ENCODE results near the gene TRIP12. TPM values are rescaled to one million over a fixed set of nuclear protein-coding genes. Genes with fewer than 3 reads are reported as not detected.

TRIP12 gene
- total RNA-seq, 2 donors from 2014 or later, result 127 to 160 TPM

- no peak for DNase-seq (ENCODE audit: low spot score)
- no peak overlapping the region for H3K4me3 ChIP-seq
- H3K9me3 ChIP-seq, result no peaks in the 10 kb centered on the region
- peaks cover 7 to 9% of the 10 kb centered on the region in 2 donors for H3K4me1 ChIP-seq (ENCODE audit: control insufficient read depth in 1 of 2, low read depth in 2 of 2)
- no peak for ATAC-seq (ENCODE audit: insufficient number of reproducible peaks, low FRiP score, low read depth)
- peaks cover 6% of the 10 kb centered on the region for H3K36me3 ChIP-seq
- no peak for TF ChIP-seq CTCF (IDR thresholded peaks at IDR 0.05)
- H3K27ac ChIP-seq, result no peak overlapping the region
- H3K27me3 ChIP-seq (replicated peaks; ENCODE audit: insufficient read depth), result no peaks in the 10 kb centered on the region
Measured at GRCh38 chr2:229899604-229900003, 22.2 kb downstream of the TRIP12 start.

DNA sequence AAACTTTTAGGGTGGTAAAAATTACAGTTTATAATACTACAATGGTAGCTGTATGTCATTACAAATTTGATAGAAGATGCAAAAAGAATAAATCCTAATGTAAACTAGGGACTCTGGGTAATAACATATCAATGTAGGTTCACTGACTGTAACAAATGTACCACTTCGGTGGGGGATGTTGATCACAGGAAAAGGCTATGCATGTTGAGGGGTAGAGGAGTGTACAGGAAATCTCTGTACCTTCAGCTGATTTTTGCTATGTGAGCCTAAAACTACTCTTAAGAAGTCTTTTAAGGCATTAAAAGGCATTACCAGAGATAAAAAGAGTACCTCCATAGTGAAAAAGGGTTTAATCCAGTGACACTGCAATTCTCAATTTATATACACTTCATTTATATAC lies 25.0 kb downstream of the TRIP12 start:
- no peak for TF ChIP-seq CTCF (IDR thresholded peaks at IDR 0.05)
- Histone ChIP-seq H3K36me3 (no peaks in the 10 kb centered on the region), H3K27ac (no peak overlapping the region), H3K9me3 (no peaks in the 10 kb centered on the region), H3K27me3 (replicated peaks; ENCODE audit: insufficient read depth) (no peaks in the 10 kb centered on the region), H3K4me1 (ENCODE audit: control insufficient read depth in 1 of 2, low read depth in 2 of 2) (peaks cover 4 to 9% of the 10 kb centered on the region in 2 donors), H3K4me3 (no peak overlapping the region)
- ATAC-seq (ENCODE audit: insufficient number of reproducible peaks, low FRiP score, low read depth) (no peak), DNase-seq (ENCODE audit: low spot score) (no peak)

DNA sequence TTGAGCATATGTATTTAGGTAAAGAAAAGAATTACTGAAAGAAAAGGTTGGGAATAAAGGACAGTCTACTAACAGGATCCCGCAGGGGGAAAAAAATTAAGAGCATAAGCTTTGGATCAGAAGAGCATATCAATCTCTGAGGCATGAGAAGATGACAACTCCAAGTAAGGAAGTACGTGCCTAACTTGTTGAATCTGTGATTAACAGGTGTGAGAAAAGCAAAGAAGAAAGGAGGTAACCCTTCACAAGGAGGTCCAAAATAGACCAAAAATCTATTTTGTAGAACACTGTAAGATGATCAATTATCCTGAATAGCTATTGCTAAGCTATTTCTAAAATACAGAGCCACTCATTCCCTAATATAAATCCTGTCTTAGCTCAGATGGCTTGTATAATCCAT lies 32.8 kb downstream of the TRIP12 start:
- no peak for DNase-seq (ENCODE audit: low spot score)
- Histone ChIP-seq H3K4me1 (ENCODE audit: control insufficient read depth in 1 of 2, low read depth in 2 of 2) (peaks cover 0 to 14% of the 10 kb centered on the region in 2 donors), H3K36me3 (peaks cover 5% of the 10 kb centered on the region), H3K27ac (no peak overlapping the region), H3K9me3 (no peaks in the 10 kb centered on the region), H3K27me3 (replicated peaks; ENCODE audit: insufficient read depth) (no peaks in the 10 kb centered on the region), H3K4me3 (no peak overlapping the region)
- ATAC-seq (ENCODE audit: insufficient number of reproducible peaks, low FRiP score, low read depth), result no peak
- TF ChIP-seq CTCF (IDR thresholded peaks at IDR 0.05), result no peak

DNA sequence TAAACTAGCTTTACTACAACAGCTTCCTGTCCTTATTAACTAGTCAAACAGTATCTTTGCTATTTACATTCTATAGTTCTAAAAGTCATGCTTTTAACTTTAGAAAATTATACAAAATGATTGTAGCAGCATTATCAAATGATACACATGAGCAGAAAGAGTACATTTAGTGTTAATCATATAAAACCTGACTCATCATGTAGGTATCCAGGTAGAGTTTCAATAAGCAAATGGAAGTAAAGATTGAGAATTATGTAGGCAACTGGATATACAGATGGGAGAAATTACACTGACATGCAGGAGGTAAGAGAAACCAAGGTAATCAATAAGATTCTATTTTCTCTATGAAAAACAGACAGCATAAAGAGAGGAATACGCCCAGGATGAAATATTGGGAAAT lies 33.8 kb downstream of the TRIP12 start:
- ATAC-seq (ENCODE audit: insufficient number of reproducible peaks, low FRiP score, low read depth) (no peak), DNase-seq (ENCODE audit: low spot score) (no peak)
- TF ChIP-seq CTCF (IDR thresholded peaks at IDR 0.05), result no peak
- Histone ChIP-seq H3K27me3 (replicated peaks; ENCODE audit: insufficient read depth) (no peaks in the 10 kb centered on the region), H3K9me3 (no peaks in the 10 kb centered on the region), H3K4me1 (ENCODE audit: control insufficient read depth in 1 of 2, low read depth in 2 of 2) (peaks cover 0 to 14% of the 10 kb centered on the region in 2 donors), H3K27ac (no peak overlapping the region), H3K36me3 (peaks cover 5% of the 10 kb centered on the region), H3K4me3 (no peak overlapping the region)

- TF ChIP-seq CTCF (IDR thresholded peaks at IDR 0.05), result no peak
- ATAC-seq (ENCODE audit: insufficient number of reproducible peaks, low FRiP score, low read depth) (no peak), DNase-seq (ENCODE audit: low spot score) (no peak)
- Histone ChIP-seq H3K27me3 (replicated peaks; ENCODE audit: insufficient read depth) (no peaks in the 10 kb centered on the region), H3K4me1 (ENCODE audit: control insufficient read depth in 1 of 2, low read depth in 2 of 2) (peaks cover 0 to 14% of the 10 kb centered on the region in 2 donors), H3K9me3 (no peaks in the 10 kb centered on the region), H3K27ac (no peak overlapping the region), H3K36me3 (peaks cover 5% of the 10 kb centered on the region), H3K4me3 (no peak overlapping the region)
Measured at GRCh38 chr2:229887441-229887840, 34.4 kb downstream of the TRIP12 start.
